ENCODE measurements around the gene SLIT1. TPM values are rescaled to one million over a fixed set of nuclear protein-coding genes. Genes with fewer than 3 reads are reported as not detected.

Gene SLIT1
- total RNA-seq, 4 donors from 2014 or later = 0.28 to 1.7 TPM; not detected in 2

GRCh38 chr10:97154162-97154561, 31.6 kb downstream of the SLIT1 start:
- Histone ChIP-seq H3K27me3 (no peaks in the 10 kb centered on the region), H3K27ac (no peak overlapping the region), H3K36me3 (no peaks in the 10 kb centered on the region), H3K4me3 (no peak overlapping the region), H3K9me3 (no peaks in the 10 kb centered on the region), H3K4me1 (no peaks in the 10 kb centered on the region)
- no peak for DNase-seq
- TF ChIP-seq CTCF (IDR thresholded peaks at IDR 0.05) = no peak
- no peak for TF ChIP-seq POLR2A (IDR thresholded peaks at IDR 0.05)

DNA sequence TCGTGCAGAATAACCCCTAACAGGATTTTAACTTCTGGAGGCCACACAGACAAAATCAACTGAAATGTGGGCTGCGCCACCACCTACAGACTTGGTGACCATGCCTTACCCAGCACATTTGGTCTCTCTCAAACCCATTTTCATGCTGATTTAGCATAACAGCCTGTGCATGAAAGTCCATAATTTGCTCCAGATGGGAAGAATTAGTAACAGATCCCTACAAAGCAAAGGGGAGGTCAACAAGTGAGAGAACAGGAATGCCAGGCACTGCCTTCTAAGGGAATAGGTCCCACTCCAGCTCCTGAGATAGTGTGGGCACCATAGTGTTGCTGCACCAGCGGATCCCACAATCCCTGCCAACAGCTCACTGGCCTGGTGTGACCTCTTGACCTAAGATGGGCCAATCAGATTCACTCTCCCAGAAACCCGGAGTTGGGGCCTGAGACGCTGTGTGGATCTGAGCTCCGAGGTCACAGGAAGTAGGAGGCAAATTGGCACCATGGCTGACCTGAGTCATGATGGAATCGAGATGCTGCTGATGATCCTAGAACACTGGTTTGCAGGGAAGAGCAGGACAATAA, 32.4 kb downstream of the SLIT1 start:
- no peak overlapping the region for H3K4me3 ChIP-seq
- H3K4me1 ChIP-seq = no peaks in the 10 kb centered on the region
- H3K27ac ChIP-seq = no peak overlapping the region
- no peaks in the 10 kb centered on the region for H3K27me3 ChIP-seq
- no peak for DNase-seq
- TF ChIP-seq CTCF (IDR thresholded peaks at IDR 0.05) (no peak), POLR2A (IDR thresholded peaks at IDR 0.05) (no peak)
- no peaks in the 10 kb centered on the region for H3K36me3 ChIP-seq
- H3K9me3 ChIP-seq = no peaks in the 10 kb centered on the region

DNA sequence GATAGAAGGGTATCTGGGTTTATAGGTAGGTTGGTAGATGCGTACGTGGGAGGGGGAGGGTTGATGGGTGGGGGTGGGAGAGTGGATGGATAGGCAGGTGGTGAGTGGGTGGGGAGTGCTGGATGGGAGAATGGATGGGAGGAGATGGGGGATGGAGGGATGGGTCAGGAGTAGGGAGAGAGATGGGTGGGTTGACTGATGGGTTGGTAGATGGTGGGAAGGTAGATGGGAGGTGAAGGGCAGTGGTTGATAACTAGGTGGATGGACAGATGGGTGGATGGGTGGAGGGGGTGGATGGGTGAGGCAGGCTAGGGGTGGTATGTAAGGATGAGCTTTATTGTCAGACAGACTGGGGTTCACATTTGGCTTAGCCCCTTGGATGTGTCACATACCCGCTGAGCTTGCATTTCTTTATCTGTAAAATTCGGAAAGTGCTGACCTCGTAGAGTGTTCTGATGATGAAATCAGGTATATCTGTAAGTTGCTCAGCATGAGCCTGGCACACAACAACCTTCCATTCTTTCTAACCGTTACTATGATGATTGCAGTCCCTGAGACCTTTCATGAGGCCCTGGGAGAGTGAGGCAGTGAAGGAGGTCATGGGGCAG, 34.3 kb downstream of the SLIT1 start:
- Histone ChIP-seq H3K4me1 (no peaks in the 10 kb centered on the region), H3K36me3 (no peaks in the 10 kb centered on the region), H3K27ac (no peak overlapping the region), H3K4me3 (no peak overlapping the region), H3K27me3 (no peaks in the 10 kb centered on the region), H3K9me3 (no peaks in the 10 kb centered on the region)
- TF ChIP-seq POLR2A (IDR thresholded peaks at IDR 0.05) = no peak
- TF ChIP-seq CTCF (IDR thresholded peaks at IDR 0.05) = no peak
- no peak for DNase-seq

DNA sequence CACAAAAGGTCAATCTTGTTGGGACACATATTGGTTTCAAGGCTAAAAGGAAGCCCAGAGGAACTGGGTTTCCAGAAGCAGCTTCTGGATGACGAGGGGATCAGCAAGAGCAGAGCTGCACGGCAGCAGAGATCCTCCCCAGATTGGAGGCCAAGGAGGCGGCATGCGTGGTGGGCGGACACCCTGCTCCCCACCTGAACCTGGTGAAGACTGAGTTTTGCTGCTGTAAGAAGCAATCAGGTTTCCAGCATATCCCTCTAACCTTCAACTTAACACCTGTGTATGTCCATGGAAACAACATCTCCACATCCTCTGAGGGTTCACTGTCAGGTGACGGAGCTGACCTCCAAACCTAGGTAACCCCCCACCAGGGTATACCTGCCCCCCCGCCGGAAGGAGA, 35.1 kb downstream of the SLIT1 start:
- Histone ChIP-seq H3K4me3 (no peak overlapping the region), H3K36me3 (no peaks in the 10 kb centered on the region), H3K4me1 (no peaks in the 10 kb centered on the region), H3K27ac (no peak overlapping the region), H3K27me3 (no peaks in the 10 kb centered on the region), H3K9me3 (no peaks in the 10 kb centered on the region)
- TF ChIP-seq POLR2A (IDR thresholded peaks at IDR 0.05) (no peak), CTCF (IDR thresholded peaks at IDR 0.05) (no peak)
- DNase-seq = no peak

DNA sequence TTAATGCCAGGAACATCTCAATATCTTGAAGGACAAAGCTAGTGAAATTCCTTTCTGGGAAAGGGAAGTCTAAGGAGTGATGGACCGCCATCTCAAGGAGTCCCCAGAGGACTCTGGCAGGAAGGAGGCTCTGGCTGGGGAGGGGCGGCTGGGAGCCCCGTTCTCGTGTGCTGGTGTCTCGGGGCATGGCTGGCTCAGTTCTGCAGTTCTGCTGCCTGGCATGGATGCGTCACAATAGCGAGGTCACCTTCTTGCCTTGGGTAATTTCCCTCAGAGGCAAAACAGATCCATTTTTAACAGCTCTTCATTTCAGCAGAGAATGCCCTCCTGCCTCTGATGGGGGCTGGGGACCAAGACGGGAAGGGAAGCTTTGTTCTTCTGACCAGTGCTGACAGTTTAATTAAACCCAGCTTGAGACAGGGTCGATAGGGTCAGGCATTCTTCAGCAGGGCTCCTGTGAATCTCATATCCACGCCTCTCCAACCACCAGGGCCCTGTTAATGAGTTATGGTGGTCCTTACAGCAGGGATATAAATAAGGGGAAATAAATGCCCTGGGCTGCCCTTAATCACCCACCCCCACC, 35.7 kb downstream of the SLIT1 start:
- no peaks in the 10 kb centered on the region for H3K4me1 ChIP-seq
- no peak for DNase-seq
- no peaks in the 10 kb centered on the region for H3K9me3 ChIP-seq
- no peaks in the 10 kb centered on the region for H3K36me3 ChIP-seq
- TF ChIP-seq CTCF (IDR thresholded peaks at IDR 0.05) (no peak), POLR2A (IDR thresholded peaks at IDR 0.05) (no peak)
- no peak overlapping the region for H3K4me3 ChIP-seq
- no peak overlapping the region for H3K27ac ChIP-seq
- H3K27me3 ChIP-seq = no peaks in the 10 kb centered on the region
